Uterus (tissue), 2 donors: Measurements from ENCODE around the gene PRKN.

Experiments used
- POLR2A ChIP-seq, 2 donors: fragments of 450-650 bp; IDR thresholded peaks; one replicate each; pipeline ENCODE4 v1.6.1; 2016; ENCODE audit warnings: antibody characterized with exemption in 2 of 2, mild to moderate bottlenecking in 1 of 2, moderate library complexity in 1 of 2
- TF ChIP-seq, protein P1 (sequence below), 4 experiments: fragments of 200-600 bp in 2 of 4; fragments of 450-650 bp in 2 of 4; sonication (generic) in 2 of 4; IDR thresholded peaks; one replicate each; pipeline ENCODE4 v1.5.1; 2016 to 2019; ENCODE audit warnings: antibody characterized with exemption in 4 of 4, mild to moderate bottlenecking in 2 of 4, moderate library complexity in 1 of 4

DNA sequence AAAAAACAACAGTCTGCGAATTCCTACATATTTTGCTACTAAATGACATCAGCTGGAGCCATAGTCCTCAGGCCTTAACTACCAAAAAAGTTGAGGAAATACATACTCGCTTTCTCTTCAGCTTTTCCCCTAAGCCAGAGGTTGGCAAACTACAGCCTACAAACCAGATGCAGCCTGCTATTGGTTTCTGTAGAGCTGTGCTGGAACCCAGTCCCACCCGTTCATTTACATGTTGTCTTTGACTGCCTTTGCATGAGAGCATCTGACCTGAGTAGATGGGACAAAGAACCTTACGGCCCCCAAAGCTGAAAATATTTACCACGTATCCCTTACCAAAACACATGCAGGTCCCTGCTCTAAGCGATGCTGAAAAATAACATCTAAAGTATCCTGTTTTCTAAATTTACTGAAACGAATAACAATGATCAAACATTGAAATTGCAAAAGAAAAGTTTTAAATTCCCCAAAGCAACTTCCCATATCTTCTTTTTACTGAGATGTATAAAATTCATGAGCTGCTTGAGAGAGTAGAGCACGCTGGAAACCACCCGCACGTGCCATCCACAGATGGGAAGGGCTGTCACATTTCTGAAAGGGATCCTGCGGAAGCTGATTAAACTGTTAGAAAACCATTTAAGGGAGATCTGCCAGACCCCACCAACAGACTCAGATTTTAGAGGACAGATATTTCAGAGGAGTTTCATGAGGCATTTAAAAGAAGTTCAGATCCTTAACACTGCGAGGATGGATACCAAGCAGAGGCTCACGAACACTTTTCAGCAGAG, 124.1 kb downstream of the PRKN start:
- TF ChIP-seq, protein P1, sequence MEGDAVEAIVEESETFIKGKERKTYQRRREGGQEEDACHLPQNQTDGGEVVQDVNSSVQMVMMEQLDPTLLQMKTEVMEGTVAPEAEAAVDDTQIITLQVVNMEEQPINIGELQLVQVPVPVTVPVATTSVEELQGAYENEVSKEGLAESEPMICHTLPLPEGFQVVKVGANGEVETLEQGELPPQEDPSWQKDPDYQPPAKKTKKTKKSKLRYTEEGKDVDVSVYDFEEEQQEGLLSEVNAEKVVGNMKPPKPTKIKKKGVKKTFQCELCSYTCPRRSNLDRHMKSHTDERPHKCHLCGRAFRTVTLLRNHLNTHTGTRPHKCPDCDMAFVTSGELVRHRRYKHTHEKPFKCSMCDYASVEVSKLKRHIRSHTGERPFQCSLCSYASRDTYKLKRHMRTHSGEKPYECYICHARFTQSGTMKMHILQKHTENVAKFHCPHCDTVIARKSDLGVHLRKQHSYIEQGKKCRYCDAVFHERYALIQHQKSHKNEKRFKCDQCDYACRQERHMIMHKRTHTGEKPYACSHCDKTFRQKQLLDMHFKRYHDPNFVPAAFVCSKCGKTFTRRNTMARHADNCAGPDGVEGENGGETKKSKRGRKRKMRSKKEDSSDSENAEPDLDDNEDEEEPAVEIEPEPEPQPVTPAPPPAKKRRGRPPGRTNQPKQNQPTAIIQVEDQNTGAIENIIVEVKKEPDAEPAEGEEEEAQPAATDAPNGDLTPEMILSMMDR (IDR thresholded peaks at IDR 0.05) = no peak
- TF ChIP-seq POLR2A (IDR thresholded peaks at IDR 0.05) = no peak
